H9 (cell line): Measurements from ENCODE around the gene ROBO2. TPM values are rescaled to one million over a fixed set of nuclear protein-coding genes. Genes with fewer than 3 reads are reported as not detected.

Experiments used
- DNase-seq: peaks from one replicate; pipeline ENCODE4 v3.0.0-alpha.2; 2017
- H2AFZ ChIP-seq: one replicate; pipeline ENCODE4 v1.6.1; 2013; ENCODE audit warnings: mild to moderate bottlenecking, low read length, control low read depth, moderate library complexity
- H2AK5ac ChIP-seq: 2 replicates; pipeline ENCODE4 v1.6.1; 2013; ENCODE audit warnings: low read length, control low read depth, mixed read lengths; ENCODE audit not compliant: insufficient read length
- H2BK120ac ChIP-seq: one replicate; pipeline ENCODE4 v1.6.1; 2013; ENCODE audit warnings: low read depth, mild to moderate bottlenecking, low read length, control low read depth, inconsistent platforms; ENCODE audit not compliant: poor library complexity, severe bottlenecking
- H2BK12ac ChIP-seq: 2 replicates; pipeline ENCODE4 v1.6.1; 2013; ENCODE audit warnings: low read length, control low read depth, mixed read lengths, low read depth; ENCODE audit not compliant: insufficient read length
- H2BK15ac ChIP-seq: 2 replicates; pipeline ENCODE4 v1.6.1; 2013; ENCODE audit warnings: low read depth, low read length, control low read depth
- H2BK20ac ChIP-seq: one replicate; pipeline ENCODE4 v1.6.1; 2013; ENCODE audit warnings: low read depth, mild to moderate bottlenecking, low read length, control low read depth, inconsistent platforms; ENCODE audit not compliant: poor library complexity, severe bottlenecking
- H2BK5ac ChIP-seq: 2 replicates; pipeline ENCODE4 v1.6.1; 2013; ENCODE audit warnings: low read length, control low read depth, mixed read lengths; ENCODE audit not compliant: insufficient read length
- H3K14ac ChIP-seq: 2 replicates; pipeline ENCODE4 v1.6.1; 2013; ENCODE audit warnings: low read length, control low read depth; ENCODE audit not compliant: insufficient read depth
- H3K18ac ChIP-seq: 2 replicates; pipeline ENCODE4 v1.6.1; 2013; ENCODE audit warnings: low read depth, mild to moderate bottlenecking, mixed read lengths, low read length, control low read depth; ENCODE audit not compliant: insufficient read length
- H3K23ac ChIP-seq: 2 replicates; pipeline ENCODE4 v1.6.1; 2013; ENCODE audit warnings: low read length, control low read depth, mixed read lengths, low read depth; ENCODE audit not compliant: insufficient read length
- H3K23me2 ChIP-seq: 2 replicates; pipeline ENCODE4 v1.6.1; 2013; ENCODE audit warnings: low read depth, mild to moderate bottlenecking, mixed read lengths, low read length, control low read depth; ENCODE audit not compliant: insufficient read length, poor library complexity, severe bottlenecking
- H3K27ac ChIP-seq: 2 replicates; pipeline ENCODE4 v1.5.1; 2013; ENCODE audit warnings: low read length, control low read depth, mixed read lengths, low read depth; ENCODE audit not compliant: insufficient read length
- H3K27me3 ChIP-seq: 2 replicates; pipeline ENCODE4 v1.6.1; 2013; ENCODE audit warnings: low read length, control low read depth, inconsistent platforms; ENCODE audit not compliant: insufficient read depth
- H3K4ac ChIP-seq: 2 replicates; pipeline ENCODE4 v1.6.1; 2013; ENCODE audit warnings: low read depth, mild to moderate bottlenecking, control low read depth, inconsistent platforms, low read length, moderate library complexity
- H3K4me1 ChIP-seq: 2 replicates; pipeline ENCODE4 v1.6.1; 2013; ENCODE audit warnings: low read length, control low read depth, inconsistent platforms; ENCODE audit not compliant: insufficient read depth
- H3K4me2 ChIP-seq: 2 replicates; pipeline ENCODE4 v1.6.1; 2013; ENCODE audit warnings: low read length, control low read depth, mixed read lengths; ENCODE audit not compliant: insufficient read length, insufficient read depth
- H3K56ac ChIP-seq: 2 replicates; pipeline ENCODE4 v1.6.1; 2013; ENCODE audit warnings: low read depth, mild to moderate bottlenecking, mixed read lengths, low read length, control low read depth; ENCODE audit not compliant: insufficient read length
- H3K79me1 ChIP-seq: 2 replicates; pipeline ENCODE4 v1.6.1; 2013; ENCODE audit warnings: low read depth, mild to moderate bottlenecking, moderate library complexity, low read length, control low read depth, inconsistent platforms; ENCODE audit not compliant: insufficient read depth, poor library complexity, severe bottlenecking
- H3K79me2 ChIP-seq: 2 replicates; pipeline ENCODE4 v1.6.1; 2013; ENCODE audit warnings: low read length, control low read depth, inconsistent platforms; ENCODE audit not compliant: insufficient read depth
- H3K9ac ChIP-seq: 2 replicates; pipeline ENCODE4 v1.6.1; 2013; ENCODE audit warnings: low read length, control low read depth, mixed read lengths; ENCODE audit not compliant: insufficient read length; ENCODE audit errors: extremely low read depth
- H3K9me3 ChIP-seq: one replicate; pipeline ENCODE4 v1.6.1; 2013; ENCODE audit warnings: low read depth, low read length, inconsistent platforms; ENCODE audit not compliant: control insufficient read depth
- H3T11ph ChIP-seq: one replicate; pipeline ENCODE4 v1.6.1; 2013; ENCODE audit warnings: mild to moderate bottlenecking, low read length, control low read depth, inconsistent platforms
- H4K20me1 ChIP-seq: one replicate; pipeline ENCODE4 v1.6.1; 2013; ENCODE audit not compliant: control insufficient read depth, insufficient read length, insufficient read depth
- H4K5ac ChIP-seq: 2 replicates; pipeline ENCODE4 v1.6.1; 2013; ENCODE audit warnings: low read depth, mild to moderate bottlenecking, mixed read lengths, low read length, control low read depth; ENCODE audit not compliant: insufficient read length
- H4K8ac ChIP-seq: replicated peaks from 2 replicates; pipeline ENCODE4 v1.6.1; 2013; ENCODE audit warnings: low read length, control low read depth, mixed read lengths, low read depth; ENCODE audit not compliant: insufficient read length
- H4K91ac ChIP-seq: 2 replicates; pipeline ENCODE4 v1.6.1; 2013; ENCODE audit warnings: low read depth, mild to moderate bottlenecking, moderate library complexity, mixed read lengths, low read length, control low read depth; ENCODE audit not compliant: insufficient read length
- H3K27ac Mint-ChIP-seq, 3 experiments: 2 replicates in 2 of 3; 3 replicates in 1 of 3; pipeline ENCODE4 v1.8.0; 2020 to 2021; ENCODE audit warnings: mixed read lengths in 3 of 3, mild to moderate bottlenecking in 1 of 3, moderate library complexity in 1 of 3
- H3K27me3 Mint-ChIP-seq: 2 replicates; pipeline ENCODE4 v1.8.0; 2021; ENCODE audit warnings: low read depth, mild to moderate bottlenecking, moderate library complexity, mixed read lengths
- H3K36me3 Mint-ChIP-seq, 3 experiments: 2 replicates in 2 of 3; 3 replicates in 1 of 3; pipeline ENCODE4 v1.8.0; 2020 to 2021; ENCODE audit warnings: low read depth in 3 of 3, mixed read lengths in 3 of 3; ENCODE audit not compliant: insufficient read depth in 1 of 3
- H3K4me1 Mint-ChIP-seq, 2 experiments: 2 replicates each; pipeline ENCODE4 v1.8.0; 2020; ENCODE audit warnings: mixed read lengths in 2 of 2
- H3K4me3 Mint-ChIP-seq, 2 experiments: 2 replicates in 1 of 2; 3 replicates in 1 of 2; pipeline ENCODE4 v1.8.0; 2020 to 2021; ENCODE audit warnings: mild to moderate bottlenecking in 2 of 2, mixed read lengths in 2 of 2, moderate library complexity in 1 of 2
- H3K9me3 Mint-ChIP-seq, 2 experiments: 2 replicates in 1 of 2; 3 replicates in 1 of 2; pipeline ENCODE4 v1.8.0; 2020; ENCODE audit warnings: mild to moderate bottlenecking in 2 of 2, mixed read lengths in 2 of 2, moderate library complexity in 1 of 2
- total RNA-seq: library from RNA; stranded (reverse); gene quantifications from 2 replicates; pipeline ENCODE4 v1.2.1, GENCODE V29; 2021
- TF ChIP-seq, protein P1 (sequence below): fragments of 200-600 bp; sonication (generic); conservative IDR thresholded peaks from 3 replicates; pipeline ENCODE4 v1.8.0; 2021; ENCODE audit warnings: antibody characterized with exemption, mild to moderate bottlenecking

ROBO2 gene
- total RNA-seq, 1 experiment from 2014 or later: 2.3 TPM

DNA sequence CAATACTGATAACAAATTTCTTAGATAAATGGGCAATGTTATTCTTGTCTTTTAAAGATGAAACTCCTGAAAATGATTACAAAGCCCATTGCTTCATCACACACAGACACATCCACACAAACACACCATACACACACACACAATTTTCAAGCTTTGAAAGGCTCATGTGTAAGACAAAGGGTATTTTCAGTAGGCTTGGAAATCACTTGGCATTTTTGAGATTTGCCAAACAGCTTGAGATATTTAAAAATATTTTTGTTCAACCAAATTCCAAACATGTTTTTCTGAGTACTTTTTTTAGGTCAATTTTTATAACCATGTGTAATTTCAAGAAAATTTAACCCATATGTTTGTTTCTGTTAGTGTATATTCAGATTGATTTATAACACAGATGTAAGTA lies 283.7 kb downstream of the ROBO2 start:
- no peak for DNase-seq
- Histone ChIP-seq H2BK12ac (no peak overlapping the region), H2AFZ (no peak overlapping the region), H3K4me2 (no peak overlapping the region), H2AK5ac (no peak overlapping the region), H2BK15ac (no peak overlapping the region), H4K5ac (no peak overlapping the region), H3K4ac (no peak overlapping the region), H4K91ac (no peak overlapping the region), H3T11ph (no peak overlapping the region), H2BK120ac (no peak overlapping the region), H3K27ac (no peak overlapping the region), H3K27me3 (no peaks in the 10 kb centered on the region), H3K23me2 (no peaks in the 10 kb centered on the region), H3K79me1 (no peaks in the 10 kb centered on the region), H4K20me1 (no peaks in the 10 kb centered on the region), H3K9ac (no peak overlapping the region), H2BK20ac (no peak overlapping the region), H3K79me2 (no peaks in the 10 kb centered on the region), H3K23ac (no peak overlapping the region), H3K18ac (no peak overlapping the region), H2BK5ac (no peak overlapping the region), H3K4me1 (no peaks in the 10 kb centered on the region), H3K56ac (no peak overlapping the region), H3K14ac (no peak overlapping the region), H3K9me3 (no peaks in the 10 kb centered on the region), H4K8ac (no peak overlapping the region)
- no peak overlapping the region for H3K27ac Mint-ChIP-seq
- H3K9me3 Mint-ChIP-seq: no peaks in the 10 kb centered on the region; a peak in 1 of 5 replicates
- H3K4me1 Mint-ChIP-seq: peaks cover 5 to 7% of the 10 kb centered on the region in 2 experiments
- no peak overlapping the region for H3K4me3 Mint-ChIP-seq
- H3K27me3 Mint-ChIP-seq: no peaks in the 10 kb centered on the region
- TF ChIP-seq, protein P1, sequence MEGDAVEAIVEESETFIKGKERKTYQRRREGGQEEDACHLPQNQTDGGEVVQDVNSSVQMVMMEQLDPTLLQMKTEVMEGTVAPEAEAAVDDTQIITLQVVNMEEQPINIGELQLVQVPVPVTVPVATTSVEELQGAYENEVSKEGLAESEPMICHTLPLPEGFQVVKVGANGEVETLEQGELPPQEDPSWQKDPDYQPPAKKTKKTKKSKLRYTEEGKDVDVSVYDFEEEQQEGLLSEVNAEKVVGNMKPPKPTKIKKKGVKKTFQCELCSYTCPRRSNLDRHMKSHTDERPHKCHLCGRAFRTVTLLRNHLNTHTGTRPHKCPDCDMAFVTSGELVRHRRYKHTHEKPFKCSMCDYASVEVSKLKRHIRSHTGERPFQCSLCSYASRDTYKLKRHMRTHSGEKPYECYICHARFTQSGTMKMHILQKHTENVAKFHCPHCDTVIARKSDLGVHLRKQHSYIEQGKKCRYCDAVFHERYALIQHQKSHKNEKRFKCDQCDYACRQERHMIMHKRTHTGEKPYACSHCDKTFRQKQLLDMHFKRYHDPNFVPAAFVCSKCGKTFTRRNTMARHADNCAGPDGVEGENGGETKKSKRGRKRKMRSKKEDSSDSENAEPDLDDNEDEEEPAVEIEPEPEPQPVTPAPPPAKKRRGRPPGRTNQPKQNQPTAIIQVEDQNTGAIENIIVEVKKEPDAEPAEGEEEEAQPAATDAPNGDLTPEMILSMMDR: no peak
- H3K36me3 Mint-ChIP-seq: no peaks in the 10 kb centered on the region; a peak in 1 of 7 replicates
